HL-60 (cell line): ENCODE data around the gene PLCL2.

ENCODE experiments used
- DNase-seq, 2 experiments: peaks; one replicate each; pipeline ENCODE4 v3.0.0-alpha.2; 2010 to 2020; ENCODE audit warnings: low read depth in 1 of 2, low spot score in 1 of 2
- H3K27ac ChIP-seq: fragments of 250-450 bp; sonication (Bioruptor Pico); replicated peaks from 2 replicates; pipeline ENCODE4 v1.5.1; 2020; ENCODE audit warnings: mild to moderate bottlenecking, moderate library complexity
- H3K27me3 ChIP-seq: fragments of 250-450 bp; sonication (Bioruptor Pico); 2 replicates; pipeline ENCODE4 v1.5.1; 2021; ENCODE audit warnings: mild to moderate bottlenecking, moderate library complexity; ENCODE audit not compliant: insufficient read depth, poor library complexity, severe bottlenecking
- H3K4me3 ChIP-seq: replicated peaks from 2 replicates; pipeline ENCODE4 v1.5.1; 2011; ENCODE audit warnings: mild to moderate bottlenecking, control low read depth, low read length; ENCODE audit not compliant: insufficient read depth
- CTCF ChIP-seq: IDR thresholded peaks from one replicate; pipeline ENCODE4 v1.5.1; 2011; ENCODE audit warnings: low read length, control low read depth, inconsistent platforms; ENCODE audit not compliant: insufficient read depth
- GABPA ChIP-seq: IDR thresholded peaks from 2 replicates; pipeline ENCODE4 v1.6.1; 2012; ENCODE audit warnings: low read depth
- POLR2AphosphoS5 ChIP-seq: IDR thresholded peaks from 2 replicates; pipeline ENCODE4 v1.6.1; 2012; ENCODE audit warnings: low read depth
- REST ChIP-seq: IDR thresholded peaks from 2 replicates; pipeline ENCODE4 v1.6.1; 2012; ENCODE audit warnings: low read depth; ENCODE audit not compliant: insufficient replicate concordance
- SPI1 ChIP-seq: IDR thresholded peaks from 2 replicates; pipeline ENCODE4 v1.6.1; 2012; ENCODE audit warnings: low read depth, mild to moderate bottlenecking, borderline replicate concordance

Gene PLCL2

GRCh38 chr3:17033516-17034168 lies 148.9 kb downstream of the PLCL2 start:
- H3K27ac ChIP-seq: peak overlapping the region; percentile 53
- peak; percentile 63 to 68 for DNase-seq
- H3K27me3 ChIP-seq: no peaks in the 10 kb centered on the region
- TF ChIP-seq POLR2AphosphoS5 (no peak), SPI1 (no peak), GABPA (no peak), REST (no peak), CTCF (no peak)
- H3K4me3 ChIP-seq: no peak overlapping the region

GRCh38 chr3:17035033-17035432 lies 150.3 kb downstream of the PLCL2 start:
- Histone ChIP-seq H3K27me3 (no peaks in the 10 kb centered on the region), H3K27ac (peak overlapping the region; percentile 53), H3K4me3 (no peak overlapping the region)
- no peak for TF ChIP-seq REST
- peak; percentile 83; the same call in 1 of the 2 replicates for TF ChIP-seq SPI1
- no peak for TF ChIP-seq CTCF
- TF ChIP-seq POLR2AphosphoS5: no peak
- no peak for TF ChIP-seq GABPA
- DNase-seq: peak; percentile 31 to 66

- no peak for TF ChIP-seq CTCF
- no peak for TF ChIP-seq POLR2AphosphoS5
- no peak for TF ChIP-seq SPI1
- TF ChIP-seq REST: no peak
- TF ChIP-seq GABPA: no peak
- H3K27me3 ChIP-seq: no peaks in the 10 kb centered on the region
- H3K27ac ChIP-seq: no peak overlapping the region
- H3K4me3 ChIP-seq: no peak overlapping the region
- DNase-seq: no peak
Observed at GRCh38 chr3:17035966-17036365, 151.2 kb downstream of the PLCL2 start.
